ENCODE measurements around the gene ZFR.
"Not testable (repeated sequence)": the region's sequence is repeated elsewhere in the genome, so short reads cannot be mapped to it uniquely, and the experiment has no call there.

The ZFR gene

GRCh38 chr5:32315221-32316014 is 129.1 kb downstream of the ZFR start:
- DNase-seq: no peak

- DNase-seq: no peak
Measured at GRCh38 chr5:32314658-32315057, 129.9 kb downstream of the ZFR start.

GRCh38 chr5:32314152-32314488 is 130.4 kb downstream of the ZFR start:
- not testable (repeated sequence) for DNase-seq

- peak; percentile 100 for DNase-seq
Measured at GRCh38 chr5:32312595-32313332, 131.8 kb downstream of the ZFR start, which contains the start of gene MTMR12. Gene MTMR12 (minus strand): TSS chr5:32312939. CDS start chr5:32312838, 101 bp downstream.

- peak; percentile 20 for DNase-seq
Measured at GRCh38 chr5:32312197-32312594, 132.3 kb downstream of the ZFR start.

GRCh38 chr5:32311404-32312196 is 132.9 kb downstream of the ZFR start:
- DNase-seq: no peak

GRCh38 chr5:32309761-32310160 is 134.8 kb downstream of the ZFR start:
- DNase-seq: no peak

- no peak for DNase-seq
Measured at GRCh38 chr5:32308946-32309345, 135.6 kb downstream of the ZFR start.

GRCh38 chr5:32307769-32308194 is 136.8 kb downstream of the ZFR start:
- DNase-seq: no peak

- DNase-seq: no peak
Measured at GRCh38 chr5:32304622-32305021, 139.9 kb downstream of the ZFR start.

All from NCI-H1694 (cell line).